GM19043 (cell line): Measurements from ENCODE around the gene EIF5A.

ENCODE experiments used
- ATAC-seq: cut with Tn5 transposase; IDR thresholded peaks from one replicate; pipeline ENCODE4 v1.9.1; 2021; ENCODE audit warnings: low read depth; ENCODE audit not compliant: unreplicated experiment

The EIF5A gene

DNA sequence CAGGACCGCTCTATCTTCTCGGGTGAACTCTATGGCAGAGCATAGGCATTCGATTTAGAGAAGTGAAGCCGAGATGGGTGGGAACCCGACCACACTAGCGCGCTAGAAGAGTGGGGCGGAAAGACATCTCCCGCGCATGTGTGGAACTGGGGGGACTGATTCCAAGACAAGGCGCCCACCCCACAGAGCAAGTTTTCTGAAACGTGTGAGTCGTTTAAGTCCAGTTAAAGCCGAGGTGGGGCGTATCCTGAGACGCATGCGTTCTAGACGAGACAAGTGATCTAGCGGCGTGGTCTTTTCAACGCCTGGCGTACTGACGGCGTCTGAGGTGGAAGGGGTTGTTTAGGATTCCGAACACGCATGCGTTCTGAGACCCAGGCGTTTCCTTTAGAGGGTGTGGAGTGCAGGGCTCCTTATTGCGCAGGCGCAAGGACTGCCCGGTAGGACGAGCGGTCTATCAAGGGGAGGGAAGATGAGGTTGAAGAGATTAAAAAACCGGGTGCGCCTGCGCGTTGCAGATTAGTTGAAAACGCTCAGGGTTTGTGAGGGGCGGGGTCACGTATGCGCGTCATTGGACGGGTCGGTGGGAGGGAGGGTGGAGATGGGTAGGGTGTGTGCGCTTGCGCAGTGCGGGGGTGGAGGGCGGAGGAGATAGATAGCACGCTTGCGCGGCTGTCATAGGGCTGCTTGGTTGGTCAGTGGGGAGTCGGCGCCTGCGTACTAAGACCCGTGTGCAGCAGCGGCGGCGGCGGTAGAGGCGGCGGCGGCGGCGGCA lies at the start of gene EIF5A:
Gene EIF5A, plus strand, starts transcription at position 718 of the 775 bp plus-strand sequence. CDS start 2,008 bp downstream, outside the sequence.
- ATAC-seq, result peak; percentile 67

DNA sequence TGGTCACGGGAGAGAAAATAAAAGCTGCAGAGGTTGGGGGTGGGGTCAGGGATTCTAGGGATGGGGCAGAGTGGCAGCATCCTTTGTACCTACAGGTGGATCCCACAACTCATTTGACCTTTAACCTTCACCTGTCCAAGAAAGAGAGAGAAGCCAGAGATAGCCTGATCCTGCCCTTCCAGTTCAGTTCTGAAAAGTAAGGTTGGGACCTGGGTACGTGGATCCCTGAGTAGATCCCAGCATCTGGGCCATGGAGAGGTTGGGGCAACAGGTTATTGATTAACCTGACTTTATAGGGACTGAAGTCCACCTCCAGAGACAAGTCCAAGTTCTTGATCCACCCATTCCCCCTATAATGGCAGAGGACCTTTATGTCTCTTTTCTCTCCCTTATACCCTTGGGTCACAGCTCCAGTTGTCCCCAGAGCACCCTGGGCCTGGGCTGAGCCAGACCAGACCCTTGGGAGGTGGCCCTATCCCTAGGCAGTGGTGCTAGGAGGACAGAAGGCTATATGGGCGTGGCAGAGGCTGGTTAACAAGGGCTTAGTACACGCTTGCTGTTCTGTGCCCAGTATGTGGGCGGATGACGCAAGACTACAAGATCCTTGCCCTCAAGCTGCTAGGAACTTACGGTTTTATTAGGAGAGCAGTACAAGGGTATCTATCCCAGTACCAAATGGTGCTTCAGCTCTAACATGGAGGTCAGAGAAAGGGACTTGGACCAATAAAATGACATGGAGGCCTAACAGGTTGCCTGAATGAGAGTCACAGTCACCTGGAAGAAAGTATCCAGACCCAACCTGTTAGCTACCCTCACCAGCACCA lies 48.5 kb upstream of the EIF5A start:
- ATAC-seq, result no peak

DNA sequence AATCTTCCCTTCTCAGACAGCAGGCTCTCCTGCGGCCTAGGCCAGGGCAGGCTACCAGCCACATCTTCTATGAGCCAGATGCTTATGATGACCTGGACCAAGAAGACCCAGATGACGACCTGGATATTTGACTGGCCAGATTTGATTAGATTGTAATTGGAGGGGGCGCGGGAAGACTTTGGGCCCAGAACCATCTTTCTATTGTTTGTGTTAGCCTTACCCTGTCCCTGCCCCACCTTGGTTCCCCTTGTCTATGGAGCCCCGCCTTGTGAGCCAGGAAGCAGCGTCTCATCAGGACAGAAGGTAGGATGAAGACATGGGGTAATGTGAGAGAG lies 47.9 kb upstream of the EIF5A start:
- no peak for ATAC-seq

DNA sequence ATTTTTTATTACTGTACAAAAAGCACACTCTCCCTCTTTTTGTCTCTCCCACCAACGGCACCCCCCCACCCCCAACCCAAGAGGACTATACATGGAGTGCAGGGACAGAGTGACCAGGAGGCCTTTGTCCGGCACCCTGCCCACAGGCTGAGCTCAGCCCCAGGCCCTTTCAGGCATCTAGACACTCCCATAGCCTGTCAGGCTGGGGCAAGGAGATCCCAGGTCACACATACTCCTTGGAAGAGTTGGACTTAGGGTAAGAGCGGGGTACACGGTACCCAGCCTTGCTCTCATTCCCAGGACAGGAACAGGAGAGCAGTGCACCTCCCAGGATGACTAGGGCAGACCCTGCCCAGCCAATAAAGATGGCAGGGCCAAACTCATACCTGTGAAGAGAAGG lies 47.3 kb upstream of the EIF5A start:
- no peak for ATAC-seq

DNA sequence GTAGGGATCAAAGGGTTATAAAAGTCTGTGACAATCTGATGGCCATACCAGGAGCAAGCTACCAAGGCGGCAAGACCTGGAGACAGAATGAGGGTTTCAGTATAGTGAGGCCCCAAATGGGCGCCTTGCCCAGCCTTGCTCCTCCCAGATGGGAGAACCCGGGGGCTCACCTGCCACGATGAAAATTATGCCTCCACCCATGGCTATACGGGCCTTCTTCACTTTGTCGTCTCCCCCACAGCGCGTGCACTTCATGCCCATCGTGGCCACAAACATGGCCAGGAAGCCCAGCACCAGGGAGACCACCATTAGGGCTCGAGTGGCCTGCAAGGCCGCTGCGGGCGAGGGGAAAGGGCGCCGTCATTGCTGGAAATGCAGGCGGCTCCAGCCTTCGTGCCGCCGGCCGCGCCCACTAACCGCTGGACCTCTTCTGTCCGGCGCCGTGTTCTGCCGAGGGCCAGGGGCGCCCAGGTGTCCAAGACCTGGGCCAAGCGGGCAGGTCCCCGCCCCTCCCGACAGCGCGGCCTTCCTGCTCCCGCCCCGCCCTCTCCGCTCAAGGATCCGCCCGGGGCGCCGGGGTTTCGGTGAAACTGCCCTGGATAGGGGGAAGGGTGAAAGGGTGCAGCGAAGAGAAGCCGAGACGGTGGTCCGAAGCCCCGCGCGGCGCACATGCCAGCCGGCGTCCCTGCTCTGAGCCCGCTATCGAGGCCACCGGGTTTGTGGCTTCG lies 46.6 kb upstream of the EIF5A start:
- no peak for ATAC-seq

DNA sequence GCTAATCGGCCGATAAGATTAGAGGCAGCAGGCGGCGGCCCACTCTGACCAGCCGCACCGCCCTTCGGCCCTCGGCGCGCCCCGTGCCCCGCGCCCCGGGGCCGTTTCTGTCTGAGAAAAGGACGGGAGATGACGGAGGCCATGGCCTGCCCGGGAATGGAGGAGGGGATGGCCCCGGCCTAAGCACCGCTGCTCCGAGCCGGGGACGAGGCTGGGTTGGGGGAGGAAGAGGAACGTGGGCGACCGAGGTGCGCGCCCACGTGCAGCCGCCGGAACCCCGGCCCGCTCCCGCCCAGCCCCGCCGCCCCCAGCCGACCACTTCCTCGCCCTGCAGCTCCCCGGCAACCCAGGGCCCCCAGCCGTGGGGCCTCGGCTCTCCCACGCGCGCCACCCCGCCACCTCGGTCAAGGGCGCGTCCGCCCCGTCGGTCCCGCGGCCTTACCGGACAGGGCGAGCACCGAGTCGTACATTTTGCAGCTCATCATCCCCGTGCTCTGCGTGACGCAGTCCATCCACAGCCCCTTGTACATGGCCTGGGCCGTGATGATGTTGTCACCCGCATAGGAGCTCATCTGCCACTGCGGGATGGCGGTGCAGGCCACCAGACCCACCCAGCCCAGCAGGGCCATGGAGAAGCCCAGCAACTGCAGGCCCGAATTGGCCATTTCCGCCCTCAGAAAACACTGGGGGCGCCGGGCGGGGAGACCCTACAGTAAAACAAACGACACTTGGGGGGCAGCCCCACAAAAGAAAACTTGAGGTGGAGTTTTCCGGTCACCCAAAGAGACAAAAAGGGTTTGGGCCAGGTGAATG lies 45.8 kb upstream of the EIF5A start:
- no peak for ATAC-seq

DNA sequence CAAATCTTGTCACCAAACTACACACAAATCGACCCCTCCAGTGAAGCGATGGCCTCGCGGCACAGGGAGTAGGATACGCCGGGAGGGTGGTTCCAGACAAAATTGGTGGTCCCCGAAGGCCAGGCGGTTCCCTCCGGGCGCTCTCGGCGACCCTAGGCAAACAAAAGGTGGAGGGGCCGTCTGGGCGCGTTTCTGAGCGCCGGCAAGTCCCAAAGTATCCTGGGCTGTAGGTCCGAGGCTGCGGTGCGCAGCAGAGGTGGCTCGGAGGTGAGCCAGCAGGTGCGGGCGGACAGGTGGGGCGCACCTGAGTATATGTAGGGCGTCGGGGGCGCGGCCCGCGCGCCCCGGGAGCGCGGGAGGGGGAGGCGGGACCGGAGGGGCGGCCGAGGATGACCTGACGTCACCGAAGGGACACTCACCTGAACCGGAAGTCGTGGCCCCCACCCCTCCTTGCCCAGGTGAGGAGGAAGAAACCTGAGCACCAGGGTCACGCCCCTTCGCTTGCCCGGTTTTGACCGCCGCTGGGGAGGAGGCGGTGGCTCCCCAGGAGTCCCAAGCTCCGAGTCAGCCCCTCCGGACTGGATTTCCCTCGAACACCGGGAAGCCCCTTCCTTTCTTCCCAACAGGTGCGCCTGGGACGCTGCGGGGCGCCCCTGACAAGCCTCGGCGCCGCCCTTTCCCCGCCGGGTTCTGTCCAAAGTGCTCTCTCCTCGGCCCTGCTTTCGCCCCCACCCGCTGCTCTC lies 45.1 kb upstream of the EIF5A start, which contains the start of gene CLDN7:
Gene CLDN7, minus strand, starts transcription at position 287 of the 743 bp plus-strand sequence. CDS start 435 bp downstream, outside the sequence.
- ATAC-seq, result no peak

DNA sequence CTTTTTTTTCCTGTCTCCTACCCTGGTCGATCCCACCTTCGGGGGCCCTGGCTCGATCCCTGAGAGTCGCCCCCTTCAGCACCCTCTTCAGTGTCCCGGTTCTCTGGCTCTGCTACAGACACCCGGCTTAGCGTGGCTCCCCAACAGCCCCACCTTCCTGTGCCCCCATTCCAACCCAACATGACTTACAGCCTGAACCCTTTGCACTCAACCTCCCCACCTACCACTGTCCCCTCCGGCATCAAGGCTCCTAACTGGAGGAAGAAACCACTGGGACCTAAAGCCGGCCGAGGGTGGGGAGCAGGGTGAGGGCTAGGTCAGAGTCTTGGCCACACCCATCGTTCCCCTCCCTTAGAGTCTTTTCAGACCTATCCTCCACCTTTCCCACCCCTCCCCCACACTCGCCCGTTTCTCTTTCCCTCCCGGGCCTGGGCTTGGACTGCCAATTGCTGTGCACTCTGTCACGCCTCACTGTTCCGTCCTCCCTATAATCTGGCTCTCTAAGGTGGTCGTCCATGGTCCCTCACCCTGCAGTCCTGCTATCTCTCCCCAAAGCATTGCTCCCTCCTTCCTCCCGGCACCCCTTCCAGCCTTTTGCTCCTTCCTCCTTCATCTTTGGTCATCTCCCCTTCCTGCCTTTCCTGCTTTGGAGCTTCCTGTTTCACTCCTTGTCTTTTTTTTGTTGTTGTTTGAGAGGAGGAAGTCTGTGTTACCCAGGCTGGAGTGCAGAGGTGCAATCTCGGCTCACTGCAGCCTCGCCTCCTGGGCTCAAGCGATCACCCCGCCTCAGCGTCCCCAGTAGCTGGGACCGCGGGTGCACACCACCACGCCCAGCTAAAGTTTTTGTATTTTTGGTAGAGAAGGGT lies 44.3 kb upstream of the EIF5A start:
- no peak for ATAC-seq

DNA sequence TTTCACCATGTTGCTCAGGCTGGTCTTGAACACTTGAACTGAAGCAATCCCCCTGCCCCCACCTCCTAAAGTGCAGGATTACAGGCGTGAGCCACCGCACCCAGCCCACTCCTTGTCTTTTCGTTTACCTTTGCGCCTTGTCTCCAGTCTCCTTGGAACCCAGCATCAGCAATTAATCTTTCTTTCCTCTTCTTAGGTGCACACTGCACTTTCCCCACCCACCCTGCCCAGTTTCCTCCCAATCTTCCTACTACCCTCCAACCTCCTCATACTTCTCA lies 43.7 kb upstream of the EIF5A start:
- ATAC-seq, result no peak

DNA sequence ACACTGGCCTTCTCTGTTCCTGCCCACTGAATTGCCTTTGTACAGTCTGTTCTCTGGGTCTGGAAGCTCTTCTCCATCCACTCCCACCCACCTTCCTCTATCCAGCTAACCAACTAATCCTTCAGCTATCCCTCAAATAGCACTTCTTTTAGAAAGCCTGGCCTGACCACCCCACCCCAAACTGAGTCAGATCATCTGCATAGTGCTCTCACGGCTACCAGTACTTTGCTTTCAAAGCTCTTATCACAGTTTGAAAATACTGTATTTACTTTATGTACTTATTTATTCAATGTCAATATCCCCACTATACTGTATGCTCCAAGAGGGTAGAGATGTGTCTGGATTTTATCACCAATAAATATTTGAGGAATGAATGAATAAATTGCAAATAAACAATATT lies 40.6 kb upstream of the EIF5A start:
- ATAC-seq, result no peak

DNA sequence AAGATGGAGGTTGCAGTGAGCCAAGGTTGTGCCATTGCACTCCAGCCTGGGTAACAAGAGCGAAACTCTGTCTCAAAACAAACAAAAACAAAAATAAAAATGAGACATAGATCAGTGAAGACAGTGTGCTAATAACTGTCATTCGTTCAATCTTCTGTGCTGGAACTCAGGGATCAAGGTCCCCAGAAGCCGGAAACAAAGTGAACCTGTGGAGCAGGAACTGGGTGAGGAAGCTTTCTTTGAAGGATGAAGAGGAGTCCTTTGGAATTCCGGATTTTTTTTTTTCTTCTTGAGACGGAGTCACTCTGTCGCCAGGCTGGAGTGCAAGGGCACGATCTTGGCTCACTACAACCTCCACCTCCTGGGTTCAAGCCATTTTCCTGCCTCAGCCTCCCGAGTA lies 28.0 kb upstream of the EIF5A start:
- no peak for ATAC-seq

DNA sequence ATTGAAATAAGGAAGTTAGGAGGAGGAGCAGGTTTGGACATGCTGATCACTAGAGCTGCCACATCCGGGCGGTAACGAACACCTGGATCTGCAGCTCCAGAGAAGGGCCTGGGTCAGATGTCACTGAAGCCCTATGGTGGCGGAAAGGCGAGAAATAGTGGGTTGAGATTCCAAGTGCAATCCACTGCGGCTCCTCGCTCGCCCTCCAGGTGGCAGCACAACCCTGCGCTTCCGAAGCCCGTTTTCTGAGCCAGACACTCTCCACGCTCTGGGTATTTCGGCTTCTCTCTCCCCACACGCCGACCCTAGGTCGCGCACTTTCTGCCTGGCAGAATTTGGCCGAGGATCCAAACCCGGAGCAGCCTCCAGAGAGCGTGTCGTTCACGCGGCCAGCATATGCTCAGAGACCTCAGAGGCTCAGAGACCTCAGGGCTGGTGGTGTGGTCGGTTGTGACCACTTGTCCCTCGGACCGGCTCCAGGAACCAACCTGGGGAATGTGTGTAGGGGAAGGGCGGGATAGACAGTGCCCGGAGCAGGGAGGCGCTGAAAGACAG lies 26.8 kb upstream of the EIF5A start:
- ATAC-seq, result no peak

DNA sequence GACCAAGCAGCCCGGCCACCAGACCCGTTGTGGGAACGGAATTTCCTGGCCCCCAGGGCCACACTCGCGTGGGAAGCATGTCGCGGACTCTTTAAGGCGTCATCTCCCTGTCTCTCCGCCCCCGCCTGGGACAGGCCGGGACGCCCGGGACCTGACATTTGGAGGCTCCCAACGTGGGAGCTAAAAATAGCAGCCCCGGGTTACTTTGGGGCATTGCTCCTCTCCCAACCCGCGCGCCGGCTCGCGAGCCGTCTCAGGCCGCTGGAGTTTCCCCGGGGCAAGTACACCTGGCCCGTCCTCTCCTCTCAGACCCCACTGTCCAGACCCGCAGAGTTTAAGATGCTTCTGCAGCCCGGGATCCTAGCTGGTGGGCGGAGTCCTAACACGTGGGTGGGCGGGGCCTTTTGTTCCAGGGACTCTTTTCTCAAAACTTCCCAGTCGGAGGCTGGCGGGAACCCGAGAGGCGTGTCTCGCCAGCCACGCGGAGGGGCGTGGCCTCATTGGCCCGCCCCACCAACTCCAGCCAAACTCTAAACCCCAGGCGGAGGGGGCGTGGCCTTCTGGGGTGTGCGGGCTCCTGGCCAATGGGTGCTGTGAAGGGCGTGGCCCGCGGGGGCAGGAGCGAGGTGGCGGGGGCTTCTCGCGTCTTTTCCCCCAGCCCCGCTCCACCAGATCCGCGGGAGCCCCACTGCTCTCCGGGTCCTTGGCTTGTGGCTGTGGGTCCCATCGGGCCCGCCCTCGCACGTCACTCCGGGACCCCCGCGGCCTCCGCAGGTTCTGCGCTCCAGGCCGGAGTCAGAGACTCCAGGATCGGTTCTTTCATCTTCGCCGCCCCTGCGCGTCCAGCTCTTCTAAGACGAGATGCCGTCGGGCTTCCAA lies 26.1 kb upstream of the EIF5A start, which contains the start of gene SLC2A4:
Gene SLC2A4, plus strand, starts transcription at position 645 of the 879 bp plus-strand sequence. Its CDS starts 217 bp downstream, at position 862.
- no peak for ATAC-seq

DNA sequence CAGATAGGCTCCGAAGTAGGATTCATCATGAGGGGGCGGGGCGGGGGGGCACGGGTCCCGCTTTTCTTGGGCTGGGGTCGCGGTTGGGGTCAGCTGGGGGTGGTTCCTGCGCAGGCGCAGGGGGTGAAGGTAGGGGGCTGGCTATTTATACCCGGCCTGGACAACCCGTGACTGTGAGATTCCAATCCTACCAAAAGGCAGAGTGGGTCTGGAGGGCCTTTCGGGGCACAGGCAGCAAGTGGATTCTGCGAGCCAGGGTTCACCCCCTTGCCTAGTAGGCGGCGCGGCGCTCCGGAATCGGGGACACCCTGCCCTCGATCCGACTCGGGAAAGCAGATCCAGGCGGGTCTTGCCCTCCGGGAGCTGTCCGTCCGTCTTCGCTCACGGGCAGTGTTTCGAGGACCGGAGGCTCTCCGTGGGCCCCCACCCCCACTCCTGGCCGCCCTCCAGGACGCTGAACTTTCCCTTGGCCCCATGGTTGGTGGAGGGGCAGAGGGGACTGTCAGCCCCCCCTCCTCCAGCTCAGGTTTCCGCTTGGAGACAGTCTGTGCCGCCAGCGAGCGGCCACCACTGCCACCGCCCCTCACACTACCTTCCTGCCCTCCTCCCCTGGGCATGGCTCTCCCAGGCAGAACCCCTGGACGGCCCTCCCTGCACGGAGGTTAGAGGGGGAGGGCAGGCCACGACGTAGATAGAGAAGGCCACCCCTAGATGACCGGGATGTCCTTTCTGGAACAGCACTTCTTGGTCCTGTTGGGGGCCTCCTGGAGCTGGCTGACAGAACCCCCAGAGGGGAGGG lies 25.3 kb upstream of the EIF5A start:
- ATAC-seq, result no peak

DNA sequence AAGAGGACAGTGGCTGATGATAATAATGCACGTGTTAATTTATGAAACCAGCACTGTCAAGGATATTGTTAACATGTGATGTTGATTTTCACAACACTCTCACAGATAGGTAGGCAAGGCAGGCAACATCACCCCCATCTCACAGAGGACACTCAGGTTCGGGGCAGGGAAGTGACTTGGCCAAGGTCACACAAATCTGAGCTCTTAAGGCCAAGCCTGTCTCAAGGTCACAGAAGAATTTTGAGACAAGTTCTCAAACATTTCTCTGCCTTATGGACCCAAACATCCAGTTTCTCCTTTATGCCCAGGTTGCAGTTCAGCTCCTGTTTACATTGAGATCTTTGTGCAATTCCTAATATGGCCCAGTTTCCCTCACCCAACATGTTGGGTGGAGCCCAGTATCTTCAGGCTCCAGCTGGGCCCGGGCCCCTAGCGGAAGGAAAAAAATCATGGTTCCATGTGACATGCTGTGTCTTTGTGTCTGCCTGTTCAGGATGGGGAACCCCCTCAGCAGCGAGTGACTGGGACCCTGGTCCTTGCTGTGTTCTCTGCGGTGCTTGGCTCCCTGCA lies 24.6 kb upstream of the EIF5A start:
- no peak for ATAC-seq

DNA sequence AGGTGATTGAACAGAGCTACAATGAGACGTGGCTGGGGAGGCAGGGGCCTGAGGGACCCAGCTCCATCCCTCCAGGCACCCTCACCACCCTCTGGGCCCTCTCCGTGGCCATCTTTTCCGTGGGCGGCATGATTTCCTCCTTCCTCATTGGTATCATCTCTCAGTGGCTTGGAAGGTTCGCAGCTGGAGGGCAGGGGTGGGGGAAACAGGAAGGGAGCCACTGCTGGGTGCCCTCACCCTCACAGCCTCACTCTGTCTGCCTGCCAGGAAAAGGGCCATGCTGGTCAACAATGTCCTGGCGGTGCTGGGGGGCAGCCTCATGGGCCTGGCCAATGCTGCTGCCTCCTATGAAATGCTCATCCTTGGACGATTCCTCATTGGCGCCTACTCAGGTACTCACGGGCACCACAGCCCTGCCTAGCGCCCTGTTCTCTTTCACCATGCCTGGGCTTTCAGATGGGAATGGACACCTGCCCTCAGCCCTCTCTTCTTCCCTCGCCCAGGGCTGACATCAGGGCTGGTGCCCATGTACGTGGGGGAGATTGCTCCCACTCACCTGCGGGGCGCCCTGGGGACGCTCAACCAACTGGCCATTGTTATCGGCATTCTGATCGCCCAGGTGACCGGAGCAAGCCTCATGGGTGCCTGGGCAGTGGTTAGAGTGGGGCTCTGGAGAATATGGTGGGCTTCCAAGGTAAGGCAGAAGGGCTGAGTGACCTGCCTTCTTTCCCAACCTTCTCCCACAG lies 23.8 kb upstream of the EIF5A start:
- ATAC-seq, result no peak
